HG02759 (cell line): ENCODE results near the gene CAPN8.
"Not testable (repeated sequence)": the region's sequence is repeated elsewhere in the genome, so short reads cannot be mapped to it uniquely, and the experiment has no call there.

Source experiments
- ATAC-seq: cut with Tn5 transposase; IDR thresholded peaks from one replicate; pipeline ENCODE4 v1.9.1; 2021; ENCODE audit warnings: mild to moderate bottlenecking, moderate library complexity; ENCODE audit not compliant: unreplicated experiment

Gene CAPN8

DNA sequence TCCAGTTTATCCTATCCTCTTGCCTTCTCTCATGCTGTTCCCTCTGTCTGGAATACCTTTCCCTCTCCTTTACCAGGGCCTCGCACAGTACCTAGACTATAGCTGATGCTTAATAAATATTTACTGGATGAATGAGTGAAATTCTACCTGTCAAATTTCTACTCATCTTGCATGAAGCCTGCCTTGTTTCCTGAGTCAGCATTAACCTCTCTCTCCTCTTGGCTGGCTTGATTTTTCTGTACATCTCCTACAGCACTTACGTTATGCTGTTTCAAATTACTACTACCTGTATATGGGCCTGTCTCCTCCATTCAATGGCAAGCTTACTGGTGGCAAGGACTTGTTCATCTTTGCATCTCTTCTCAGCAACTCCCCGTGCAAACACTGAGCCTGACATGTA is 130.8 kb downstream of the CAPN8 start:
- no peak for ATAC-seq

- no peak for ATAC-seq
These were observed 131.8 kb downstream of the CAPN8 start for GRCh38 chr1:223533708-223534107.

GRCh38 chr1:223531742-223532341 is 133.7 kb downstream of the CAPN8 start:
- peak; percentile 59 for ATAC-seq

DNA sequence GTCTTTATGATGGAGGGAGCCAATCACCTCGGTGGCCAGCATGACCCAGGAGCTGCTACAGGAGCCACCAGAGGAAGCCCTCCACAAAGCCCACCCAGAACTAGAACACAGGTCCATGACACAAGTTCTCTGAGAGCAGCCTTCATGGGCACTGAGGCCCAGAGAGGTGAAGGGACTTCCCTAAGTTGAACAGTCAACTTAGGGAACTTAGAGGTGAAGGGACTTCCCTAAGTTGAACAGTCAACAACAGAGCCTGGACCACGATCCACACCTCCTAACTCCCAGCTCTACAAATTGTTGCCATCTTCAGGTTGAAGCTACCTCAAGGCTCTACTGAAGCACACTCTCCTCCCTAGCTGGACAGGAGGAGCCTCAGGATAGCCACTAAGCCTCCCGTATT is 139.5 kb downstream of the CAPN8 start:
- ATAC-seq, result peak; percentile 67

DNA sequence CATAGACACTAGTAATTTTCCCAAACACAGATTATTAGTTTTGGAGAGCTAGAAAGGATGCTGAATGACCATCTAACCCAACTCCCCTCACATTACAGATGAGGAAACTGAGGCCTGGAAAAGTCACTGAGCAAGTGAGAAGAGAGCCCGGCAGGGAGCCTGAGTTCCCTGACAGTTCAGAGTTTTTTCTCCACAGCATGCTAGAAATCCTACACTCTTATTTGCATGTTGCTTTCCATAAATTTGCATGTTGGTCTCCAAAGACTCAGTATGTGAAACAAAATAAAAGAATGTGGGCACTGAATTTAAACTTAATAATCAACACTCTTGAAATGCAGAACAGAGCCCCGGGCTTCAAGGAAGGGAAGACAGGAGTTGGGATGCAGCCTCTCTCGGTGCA is 140.0 kb downstream of the CAPN8 start:
- no peak for ATAC-seq

GRCh38 chr1:223524930-223525451 is 140.5 kb downstream of the CAPN8 start:
- no peak for ATAC-seq

- ATAC-seq, result no peak
These were observed 144.4 kb downstream of the CAPN8 start for GRCh38 chr1:223521150-223521549.

DNA sequence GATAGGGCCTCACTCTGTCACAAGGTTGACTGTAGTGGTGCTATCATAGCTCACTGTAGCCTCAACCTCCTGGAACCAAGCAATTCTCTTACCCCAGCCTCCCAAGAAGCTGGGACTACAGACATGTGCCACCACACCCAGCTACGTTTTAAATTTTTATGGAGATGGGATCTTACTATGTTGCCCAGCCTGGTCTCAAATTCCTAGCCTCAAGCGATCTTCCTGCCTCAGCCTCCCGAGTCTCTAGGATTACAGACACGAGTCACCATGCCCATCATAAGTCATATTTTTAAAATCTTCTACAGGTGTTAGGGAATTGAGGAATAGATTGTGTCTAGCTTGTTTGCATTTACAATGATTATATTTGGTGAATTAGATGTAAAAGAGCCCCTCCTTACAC is 145.3 kb downstream of the CAPN8 start:
- no peak for ATAC-seq

DNA sequence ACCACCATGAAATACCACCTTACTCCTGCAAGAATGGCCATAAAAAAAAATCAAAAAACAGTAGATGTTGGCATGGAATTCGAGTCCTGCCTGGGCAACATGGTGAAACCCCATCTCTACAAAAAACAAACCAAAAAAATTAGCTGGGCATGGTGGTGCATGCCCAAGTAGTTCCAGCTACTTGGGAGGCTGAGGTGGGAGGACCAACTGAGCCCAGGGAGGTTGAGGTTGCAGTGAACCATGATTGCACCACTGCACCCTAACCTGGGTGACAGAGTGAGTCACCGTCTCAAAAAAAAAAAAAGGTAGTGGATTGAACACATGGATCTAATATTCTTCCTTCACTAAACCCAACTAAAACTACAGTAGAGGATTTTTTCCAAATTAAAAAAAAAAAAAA is 146.4 kb downstream of the CAPN8 start:
- ATAC-seq, result no peak

DNA sequence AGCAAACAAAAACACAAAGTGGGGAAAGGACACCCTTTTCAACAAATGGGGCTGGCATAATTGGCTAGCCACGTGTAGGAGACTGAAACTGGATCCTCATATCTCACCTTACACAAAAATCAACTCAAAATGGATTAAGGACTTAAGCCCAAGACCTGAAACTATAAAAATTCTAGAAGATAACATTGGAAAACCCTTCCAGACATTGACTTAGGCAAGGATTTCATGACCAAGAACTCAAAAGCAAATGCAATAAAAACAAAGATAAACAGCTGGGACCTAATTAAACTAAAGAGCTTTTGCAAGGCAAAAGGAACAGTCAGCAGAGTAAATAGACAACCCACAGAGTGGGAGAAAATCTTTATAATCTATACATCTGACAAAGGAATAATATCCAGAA is 146.9 kb downstream of the CAPN8 start:
- not testable (repeated sequence) for ATAC-seq

DNA sequence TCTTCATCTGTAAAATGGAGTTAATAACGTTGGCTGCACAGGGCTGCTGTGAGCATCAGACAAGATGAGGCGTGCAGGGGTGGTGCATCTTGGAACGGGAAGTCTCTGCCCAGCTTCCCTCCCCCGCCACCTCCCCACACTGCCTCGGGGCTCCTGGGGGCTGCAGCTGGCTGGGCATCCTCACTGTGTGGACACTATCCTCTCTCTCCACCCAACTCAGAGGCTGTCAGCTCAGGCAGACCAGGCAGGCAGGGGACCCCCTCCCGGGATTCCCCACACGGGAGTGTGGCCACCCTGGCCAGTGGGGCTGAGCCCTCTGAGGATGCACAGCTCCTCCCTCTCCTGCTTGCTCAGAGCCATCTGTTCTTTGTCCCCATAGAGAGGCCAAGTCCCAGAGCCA is 149.6 kb downstream of the CAPN8 start:
- ATAC-seq, result no peak

DNA sequence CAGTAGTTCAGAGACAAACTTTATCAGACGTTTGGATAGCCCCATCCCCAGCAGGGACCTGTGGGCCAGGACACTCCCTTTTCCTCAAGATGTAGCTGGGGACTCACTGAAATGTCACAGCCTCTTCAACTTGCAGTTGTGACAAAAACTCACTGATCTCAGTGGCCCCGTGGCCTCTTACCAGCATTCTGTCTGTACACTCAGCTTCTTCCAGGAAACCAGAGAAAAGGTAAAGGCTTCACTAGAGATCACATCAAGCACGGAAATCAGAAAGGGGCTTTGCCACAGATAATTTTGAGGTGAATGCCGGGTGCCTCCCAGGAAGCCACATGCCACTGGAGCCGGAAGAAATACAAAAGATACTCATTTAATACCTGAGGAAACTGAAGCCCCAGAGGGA is 150.1 kb downstream of the CAPN8 start:
- no peak for ATAC-seq

DNA sequence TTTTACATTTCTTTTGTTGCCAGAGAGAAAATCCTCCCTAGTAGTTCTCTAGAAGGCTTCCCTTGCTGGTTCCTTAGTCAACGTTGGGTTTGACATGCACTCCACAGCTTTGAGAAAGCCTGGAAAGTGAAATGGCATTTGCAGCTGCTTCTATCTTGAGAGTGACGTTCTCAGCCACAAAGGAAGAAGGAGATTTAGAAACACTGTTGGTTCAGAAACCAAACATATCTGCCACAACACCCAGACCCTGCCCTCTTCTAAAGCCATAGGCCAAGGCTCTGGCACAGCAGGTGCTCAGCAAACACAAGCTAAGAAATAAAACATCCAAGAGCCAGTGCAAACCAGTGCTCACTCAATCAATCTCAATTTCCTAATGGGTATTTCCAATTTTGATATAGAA is 150.9 kb downstream of the CAPN8 start:
- ATAC-seq, result no peak

DNA sequence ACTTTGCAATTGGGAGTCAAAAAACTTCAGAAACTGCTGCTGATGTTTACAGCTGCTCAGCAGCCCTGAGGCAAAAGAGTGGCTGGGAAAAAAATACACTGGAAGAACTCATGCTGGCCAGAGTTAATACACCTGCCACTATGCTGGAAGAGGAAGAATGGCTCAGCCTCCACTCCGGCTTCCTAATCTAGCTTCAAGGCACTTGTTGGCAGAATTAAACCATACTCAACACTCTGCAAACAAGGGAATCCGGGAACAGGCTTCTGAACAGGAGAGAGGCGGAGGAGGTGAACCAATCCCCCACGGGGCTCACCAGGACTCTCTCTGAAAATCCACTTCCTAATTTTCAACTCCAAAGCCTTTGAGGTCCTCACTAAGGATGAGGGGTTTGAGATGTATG is 152.2 kb downstream of the CAPN8 start:
- no peak for ATAC-seq

GRCh38 chr1:223512057-223512456 is 153.4 kb downstream of the CAPN8 start:
- ATAC-seq, result no peak

DNA sequence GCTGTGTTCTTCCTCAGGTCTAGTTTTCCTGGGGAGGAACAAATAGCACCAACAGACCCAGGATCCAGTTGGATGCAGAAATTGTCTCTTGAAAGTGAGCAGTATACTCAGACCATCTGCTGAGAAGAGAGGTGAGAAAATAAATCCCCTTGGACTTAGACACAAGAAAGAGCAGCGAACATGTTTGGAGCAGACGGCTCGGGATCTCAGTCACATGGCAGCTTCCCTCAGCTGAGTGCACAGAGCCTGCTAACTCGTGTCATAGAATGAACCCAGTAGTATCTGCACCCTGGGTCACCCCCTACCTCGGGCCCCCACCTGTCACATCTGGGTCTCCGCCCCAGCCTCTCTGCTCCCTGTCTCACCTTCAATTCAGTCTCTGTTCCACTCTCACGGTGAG is 156.7 kb downstream of the CAPN8 start:
- no peak for ATAC-seq

DNA sequence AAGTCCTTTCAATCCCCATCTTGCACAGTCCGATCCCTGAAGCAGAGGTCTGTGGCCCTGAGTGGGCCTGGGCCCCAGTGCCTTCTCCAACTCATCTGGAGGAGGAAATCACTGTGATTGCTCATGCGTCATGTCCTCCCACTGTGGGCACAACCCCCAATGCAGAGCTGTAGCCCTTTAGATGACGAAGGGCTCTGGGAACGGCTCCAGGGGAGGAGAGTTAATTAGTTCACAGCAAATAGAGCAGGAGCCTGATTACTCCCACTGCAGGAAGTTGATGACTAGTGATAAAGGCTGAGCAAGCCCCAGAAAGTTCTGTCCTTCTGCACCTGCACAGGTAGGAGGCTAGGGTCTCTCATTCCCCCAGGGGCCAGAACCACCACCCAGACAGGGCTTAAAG is 160.8 kb downstream of the CAPN8 start:
- ATAC-seq, result no peak

GRCh38 chr1:223503348-223503747 is 162.2 kb downstream of the CAPN8 start:
- ATAC-seq, result no peak

DNA sequence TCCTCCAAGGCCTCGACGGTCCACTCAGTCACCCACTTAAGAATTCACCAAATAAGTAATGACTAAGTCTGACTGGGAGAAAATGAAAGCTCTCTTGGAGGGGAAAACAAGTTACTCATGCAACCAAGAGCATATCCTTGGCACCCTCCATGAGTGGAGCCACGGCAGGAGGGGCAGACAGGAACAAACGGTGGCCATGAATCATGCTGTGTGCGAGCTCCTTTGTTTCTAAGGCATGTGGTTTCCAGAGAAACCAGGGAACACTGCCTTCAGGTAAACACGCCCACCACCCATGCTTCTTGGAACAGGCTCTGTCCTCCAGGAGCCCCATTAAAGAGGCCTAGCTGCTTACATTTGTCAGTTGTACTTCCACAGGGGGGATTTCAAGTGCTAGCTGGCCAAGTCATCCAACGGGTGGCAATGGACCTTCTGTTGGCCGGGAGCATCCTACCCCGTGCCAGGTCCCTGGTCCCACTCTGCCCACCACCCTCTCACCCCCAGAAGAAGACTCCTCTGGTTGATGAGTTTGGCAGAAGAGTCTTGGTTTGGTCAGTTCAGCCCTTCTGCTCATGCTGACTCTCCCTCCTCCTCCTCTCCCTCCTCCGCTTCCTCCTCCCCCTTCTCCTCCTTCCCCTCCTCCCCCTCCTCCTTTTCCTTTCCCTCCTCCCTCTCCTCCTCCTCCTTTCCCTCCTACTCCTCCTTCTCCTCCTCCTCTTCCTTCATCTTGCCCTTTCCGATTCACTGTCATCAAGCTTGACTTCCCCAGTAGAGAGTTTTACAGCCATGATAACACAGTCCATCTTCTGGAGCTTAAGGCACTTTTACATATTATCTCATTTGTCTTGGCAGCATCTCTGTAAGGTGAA is 164.7 kb downstream of the CAPN8 start:
- ATAC-seq, result no peak

DNA sequence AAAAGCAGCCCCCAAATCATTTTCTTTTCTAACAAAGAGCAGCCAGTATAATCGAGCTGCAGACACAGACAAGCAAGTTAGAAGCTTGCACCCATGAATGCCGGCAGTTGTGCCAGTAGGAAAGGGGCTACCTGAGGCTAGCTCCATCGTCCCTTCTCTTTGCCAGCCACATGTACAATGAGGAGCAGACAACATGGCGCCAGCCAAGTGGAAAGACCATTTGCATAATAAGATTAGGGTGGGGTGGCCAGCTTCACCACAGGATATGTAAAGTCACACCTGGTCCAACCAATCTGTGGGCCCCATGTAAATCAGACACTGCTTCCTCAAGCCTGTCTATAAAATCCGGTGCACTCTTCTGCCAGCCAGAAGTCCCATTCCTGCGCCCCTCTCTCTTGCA is 168.6 kb downstream of the CAPN8 start:
- ATAC-seq, result no peak

- no peak for ATAC-seq
These were observed 170.4 kb downstream of the CAPN8 start for GRCh38 chr1:223494926-223495645.

DNA sequence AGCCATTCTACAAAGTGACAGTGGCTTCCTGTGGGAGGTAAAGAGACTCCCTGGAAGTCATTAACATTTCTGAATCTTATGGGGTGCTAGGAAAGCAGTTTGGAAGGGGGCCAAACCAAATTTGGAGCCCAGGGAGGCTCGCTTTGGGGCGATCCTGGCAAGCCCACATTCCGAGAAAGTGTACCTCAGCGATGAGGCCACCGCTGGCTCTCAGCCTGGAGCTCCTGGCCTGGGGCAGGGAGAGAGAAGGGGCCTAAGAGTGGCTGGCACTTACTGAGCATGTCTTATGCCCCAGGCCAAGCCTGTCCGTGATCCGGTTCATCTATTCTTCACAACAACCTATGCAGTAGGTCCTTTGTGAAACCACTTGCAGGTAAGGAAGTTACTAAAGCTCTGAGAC is 173.5 kb downstream of the CAPN8 start:
- no peak for ATAC-seq
